ENCODE results near the gene POLR3K. TPM values are rescaled to one million over a fixed set of nuclear protein-coding genes. Genes with fewer than 3 reads are reported as not detected.

POLR3K gene
- total and polyA plus RNA-seq, 2 donors (not counting 3 experiments of a cell fraction or from before 2014, with no cell fraction given): 20.6 to 33.2 TPM

DNA sequence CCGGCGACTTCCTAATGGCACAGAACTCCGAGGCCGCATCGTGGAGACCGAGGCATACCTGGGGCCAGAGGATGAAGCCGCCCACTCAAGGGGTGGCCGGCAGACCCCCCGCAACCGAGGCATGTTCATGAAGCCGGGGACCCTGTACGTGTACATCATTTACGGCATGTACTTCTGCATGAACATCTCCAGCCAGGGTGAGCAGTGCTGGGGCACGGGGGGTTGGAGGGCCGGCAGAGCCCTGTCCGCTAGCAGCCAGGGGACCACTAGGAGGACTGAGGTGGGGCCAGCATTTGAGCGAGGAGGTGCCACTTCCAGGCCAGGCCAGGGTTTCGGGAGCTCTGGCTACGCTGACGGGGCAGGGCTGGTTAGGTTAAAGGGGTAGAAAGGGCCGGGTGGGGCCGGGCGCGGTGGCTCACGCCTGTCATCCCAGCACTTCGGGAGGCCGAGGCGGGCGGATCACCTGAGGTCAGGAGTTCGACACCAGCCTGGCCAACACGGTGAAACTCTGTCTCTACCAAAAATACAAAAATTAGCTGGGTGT lies 29.7 kb upstream of the POLR3K start:
- Histone ChIP-seq H3K4me3 (replicated peaks in 1 of 3; ENCODE audit: insufficient read depth in 1 of 3, low read depth in 1 of 3, low read length in 3 of 3) (no peak overlapping the region), H3K9ac (replicated peaks; ENCODE audit: extremely low read depth, insufficient read depth, low read length) (no peak overlapping the region), H4K20me1 (replicated peaks; ENCODE audit: control insufficient read depth, extremely low read depth, insufficient read depth, low read length) (no peaks in the 10 kb centered on the region), H3K9me1 (replicated peaks; ENCODE audit: control insufficient read depth, extremely low read depth, insufficient read depth, low read length) (no peaks in the 10 kb centered on the region), H3K27me3 (ENCODE audit: control insufficient read depth in 2 of 2, insufficient read depth in 2 of 2, low read length in 2 of 2) (no peaks in the 10 kb centered on the region), H3K9me3 (replicated peaks; ENCODE audit: control insufficient read depth, insufficient read depth, low read length) (no peaks in the 10 kb centered on the region), H3K4me1 (ENCODE audit: control insufficient read depth, extremely low read depth, insufficient read depth, low read length) (peaks cover 45% of the 10 kb centered on the region), H3K4me2 (ENCODE audit: insufficient read depth, low read length) (no peak overlapping the region), H3K27ac (ENCODE audit: insufficient read depth, low read depth, low read length) (no peak overlapping the region), H3K79me2 (ENCODE audit: control insufficient read depth, insufficient read depth, low read length) (peaks cover 4% of the 10 kb centered on the region), H3K36me3 (ENCODE audit: control insufficient read depth in 2 of 2, extremely low read depth in 1 of 2, insufficient read depth in 2 of 2, low read length in 2 of 2) (peaks cover 7 to 16% of the 10 kb centered on the region in 2 experiments), H2AFZ (ENCODE audit: low read depth, low read length) (no peak overlapping the region)
- FAIRE-seq (no peak), DNase-seq (ENCODE audit: low read depth, low spot score) (no peak)
- intact Hi-C loops (cut with micrococcal nuclease): no loop called here
- ChIA-PET POLR2A (no interaction called here), CTCF (interaction anchor here (4.9 to 17.6 kb wide), 2 partner anchors 12 to 14 kb away, joined by 51 to 790 read pairs; partner anchors contain the start of genes MPG and RHBDF1)
- no TSS peak for BruUV-seq (replicated peaks)
- TF ChIP-seq, protein P1, sequence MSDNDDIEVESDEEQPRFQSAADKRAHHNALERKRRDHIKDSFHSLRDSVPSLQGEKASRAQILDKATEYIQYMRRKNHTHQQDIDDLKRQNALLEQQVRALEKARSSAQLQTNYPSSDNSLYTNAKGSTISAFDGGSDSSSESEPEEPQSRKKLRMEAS (IDR thresholded peaks at IDR 0.05; ENCODE audit: insufficient read depth, insufficient read length): no peak
- no peak for TF ChIP-seq MYC (IDR thresholded peaks at IDR 0.05; ENCODE audit: low read depth, low read length)
- no peak for TF ChIP-seq EZH2 (IDR thresholded peaks at IDR 0.05; ENCODE audit: borderline replicate concordance, low read depth, low read length, severe bottlenecking)
- no peak for TF ChIP-seq POLR2AphosphoS5 (IDR thresholded peaks at IDR 0.05; ENCODE audit: insufficient read depth, low read depth, low read length)
- dilution Hi-C loops (cut with MboI; ENCODE audit: extremely low pct_ligation_motif_present, low sequenced_read_pairs): no loop called here

- H3K4me1 ChIP-seq (ENCODE audit: control insufficient read depth, extremely low read depth, insufficient read depth, low read length): peaks cover 45% of the 10 kb centered on the region
- intact Hi-C loops (cut with micrococcal nuclease) (no loop called here), dilution Hi-C loops (cut with MboI; ENCODE audit: extremely low pct_ligation_motif_present, low sequenced_read_pairs) (no loop called here)
- H3K79me2 ChIP-seq (ENCODE audit: control insufficient read depth, insufficient read depth, low read length): peaks cover 4% of the 10 kb centered on the region
- no peaks in the 10 kb centered on the region for H4K20me1 ChIP-seq (replicated peaks; ENCODE audit: control insufficient read depth, extremely low read depth, insufficient read depth, low read length)
- peak overlapping the region; percentile 92 for H3K27ac ChIP-seq (ENCODE audit: insufficient read depth, low read depth, low read length)
- no peaks in the 10 kb centered on the region for H3K9me3 ChIP-seq (replicated peaks; ENCODE audit: control insufficient read depth, insufficient read depth, low read length)
- POLR2A ChIA-PET: no interaction called here
- H3K9me1 ChIP-seq (replicated peaks; ENCODE audit: control insufficient read depth, extremely low read depth, insufficient read depth, low read length): no peaks in the 10 kb centered on the region
- H3K4me2 ChIP-seq (ENCODE audit: insufficient read depth, low read length): no peak overlapping the region
- peaks cover 4 to 7% of the 10 kb centered on the region in 2 experiments for H3K36me3 ChIP-seq (ENCODE audit: control insufficient read depth in 2 of 2, extremely low read depth in 1 of 2, insufficient read depth in 2 of 2, low read length in 2 of 2)
- no peak overlapping the region for H2AFZ ChIP-seq (ENCODE audit: low read depth, low read length)
- H3K27me3 ChIP-seq (ENCODE audit: control insufficient read depth in 2 of 2, insufficient read depth in 2 of 2, low read length in 2 of 2): no peaks in the 10 kb centered on the region
- TF ChIP-seq CTCF (IDR thresholded peaks at IDR 0.05; ENCODE audit: extremely low read depth in 1 of 2, insufficient read depth in 1 of 2, low read depth in 1 of 2, low read length in 2 of 2) (no peak), POLR2AphosphoS5 (IDR thresholded peaks at IDR 0.05; ENCODE audit: insufficient read depth, low read depth, low read length) (peak; percentile 31), FOS (IDR thresholded peaks at IDR 0.05; ENCODE audit: borderline replicate concordance, insufficient read depth, low read length) (peak; percentile 11), EZH2 (IDR thresholded peaks at IDR 0.05; ENCODE audit: borderline replicate concordance, low read depth, low read length, severe bottlenecking) (no peak), GATA2 (IDR thresholded peaks at IDR 0.05; ENCODE audit: insufficient read depth, insufficient read length, low read depth, low read length) (no peak), POLR2A (IDR thresholded peaks at IDR 0.05; ENCODE audit: low read depth, low read length) (no peak), MYC (IDR thresholded peaks at IDR 0.05; ENCODE audit: low read depth, low read length) (no peak), JUN (IDR thresholded peaks at IDR 0.05; ENCODE audit: borderline replicate concordance, insufficient read depth, insufficient read length, low read depth) (no peak)
- TF ChIP-seq, protein P1 (IDR thresholded peaks at IDR 0.05; ENCODE audit: insufficient read depth, insufficient read length): no peak
- H3K4me3 ChIP-seq (replicated peaks in 1 of 3; ENCODE audit: insufficient read depth in 1 of 3, low read depth in 1 of 3, low read length in 3 of 3): peak overlapping the region in 1 of 3 experiments; percentile 47
- peak overlapping the region; percentile 94 for H3K9ac ChIP-seq (replicated peaks; ENCODE audit: extremely low read depth, insufficient read depth, low read length)
- DNase-seq (ENCODE audit: low read depth, low spot score): peak; percentile 42
- peak; percentile 54 for FAIRE-seq
- CTCF ChIA-PET: interaction anchor here (1.0 to 18.5 kb wide), 4 partner anchors 11 to 28 kb away, joined by 3 to 790 read pairs (median 33); no protein-coding TSS in a partner anchor
- no TSS peak for BruUV-seq (replicated peaks)
These were observed 26.0 kb upstream of the POLR3K start for GRCh38 chr16:79151-80054.

Data from endothelial cell of umbilical vein (primary cell).